Neural progenitor cell (in vitro differentiated cells): Measurements from ENCODE around the gene L3MBTL1.

Experiments used
- EZH2 ChIP-seq: fragments of 200-600 bp; sonication (generic); IDR thresholded peaks from 2 replicates; pipeline ENCODE4 v1.6.1; 2017; ENCODE audit warnings: antibody characterized with exemption, mild to moderate bottlenecking, moderate library complexity
- EZH2phosphoT487 ChIP-seq: fragments of 200-600 bp; sonication (generic); IDR thresholded peaks from 2 replicates; pipeline ENCODE4 v1.6.1; 2017; ENCODE audit warnings: antibody characterized with exemption
- TF ChIP-seq, protein P1 (sequence below): fragments of 200-600 bp; sonication (generic); IDR thresholded peaks from 2 replicates; pipeline ENCODE4 v1.5.1; 2017; ENCODE audit warnings: antibody characterized with exemption, mild to moderate bottlenecking

- TF ChIP-seq, protein P1, sequence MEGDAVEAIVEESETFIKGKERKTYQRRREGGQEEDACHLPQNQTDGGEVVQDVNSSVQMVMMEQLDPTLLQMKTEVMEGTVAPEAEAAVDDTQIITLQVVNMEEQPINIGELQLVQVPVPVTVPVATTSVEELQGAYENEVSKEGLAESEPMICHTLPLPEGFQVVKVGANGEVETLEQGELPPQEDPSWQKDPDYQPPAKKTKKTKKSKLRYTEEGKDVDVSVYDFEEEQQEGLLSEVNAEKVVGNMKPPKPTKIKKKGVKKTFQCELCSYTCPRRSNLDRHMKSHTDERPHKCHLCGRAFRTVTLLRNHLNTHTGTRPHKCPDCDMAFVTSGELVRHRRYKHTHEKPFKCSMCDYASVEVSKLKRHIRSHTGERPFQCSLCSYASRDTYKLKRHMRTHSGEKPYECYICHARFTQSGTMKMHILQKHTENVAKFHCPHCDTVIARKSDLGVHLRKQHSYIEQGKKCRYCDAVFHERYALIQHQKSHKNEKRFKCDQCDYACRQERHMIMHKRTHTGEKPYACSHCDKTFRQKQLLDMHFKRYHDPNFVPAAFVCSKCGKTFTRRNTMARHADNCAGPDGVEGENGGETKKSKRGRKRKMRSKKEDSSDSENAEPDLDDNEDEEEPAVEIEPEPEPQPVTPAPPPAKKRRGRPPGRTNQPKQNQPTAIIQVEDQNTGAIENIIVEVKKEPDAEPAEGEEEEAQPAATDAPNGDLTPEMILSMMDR = no peak
- TF ChIP-seq EZH2 = no peak
- no peak for TF ChIP-seq EZH2phosphoT487
Observed at GRCh38 chr20:43534791-43535350, 27.4 kb downstream of the L3MBTL1 start.
